Testis (tissue), 2 donors: ENCODE measurements around the gene YJEFN3.

Source experiments
- POLR2A ChIP-seq: fragments of 450-650 bp; IDR thresholded peaks from one replicate; pipeline ENCODE4 v1.6.1; 2017; ENCODE audit warnings: antibody characterized with exemption, mild to moderate bottlenecking, moderate library complexity
- TF ChIP-seq, protein P1 (sequence below), 3 experiments: fragments of 450-650 bp in 2 of 3; fragments of 200-600 bp in 1 of 3; sonication (generic) in 1 of 3; IDR thresholded peaks; one replicate each; pipeline ENCODE4 v1.5.1; 2016 to 2019; ENCODE audit warnings: antibody characterized with exemption in 3 of 3, mild to moderate bottlenecking in 2 of 3, moderate library complexity in 1 of 3

DNA sequence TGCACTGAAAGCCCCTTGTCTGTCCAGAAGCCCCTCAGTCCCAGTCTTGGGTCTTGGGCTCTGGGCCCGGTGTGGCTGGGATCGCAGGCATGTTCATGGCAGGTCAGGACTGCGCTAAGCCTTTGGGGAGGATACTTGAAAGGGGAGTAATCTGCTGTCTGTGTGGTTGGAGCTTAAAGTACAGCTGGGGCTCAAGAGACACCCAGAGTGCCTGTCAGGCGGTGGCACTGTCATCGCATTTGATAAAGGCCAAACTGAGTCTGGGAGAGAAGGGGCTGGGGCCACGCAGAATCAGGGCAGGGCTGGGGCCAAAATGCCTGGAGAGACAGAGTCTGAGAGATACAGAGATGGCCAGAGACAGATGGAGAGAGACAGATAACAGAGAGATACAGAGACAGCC, 5.1 kb downstream of the YJEFN3 start:
- TF ChIP-seq, protein P1, sequence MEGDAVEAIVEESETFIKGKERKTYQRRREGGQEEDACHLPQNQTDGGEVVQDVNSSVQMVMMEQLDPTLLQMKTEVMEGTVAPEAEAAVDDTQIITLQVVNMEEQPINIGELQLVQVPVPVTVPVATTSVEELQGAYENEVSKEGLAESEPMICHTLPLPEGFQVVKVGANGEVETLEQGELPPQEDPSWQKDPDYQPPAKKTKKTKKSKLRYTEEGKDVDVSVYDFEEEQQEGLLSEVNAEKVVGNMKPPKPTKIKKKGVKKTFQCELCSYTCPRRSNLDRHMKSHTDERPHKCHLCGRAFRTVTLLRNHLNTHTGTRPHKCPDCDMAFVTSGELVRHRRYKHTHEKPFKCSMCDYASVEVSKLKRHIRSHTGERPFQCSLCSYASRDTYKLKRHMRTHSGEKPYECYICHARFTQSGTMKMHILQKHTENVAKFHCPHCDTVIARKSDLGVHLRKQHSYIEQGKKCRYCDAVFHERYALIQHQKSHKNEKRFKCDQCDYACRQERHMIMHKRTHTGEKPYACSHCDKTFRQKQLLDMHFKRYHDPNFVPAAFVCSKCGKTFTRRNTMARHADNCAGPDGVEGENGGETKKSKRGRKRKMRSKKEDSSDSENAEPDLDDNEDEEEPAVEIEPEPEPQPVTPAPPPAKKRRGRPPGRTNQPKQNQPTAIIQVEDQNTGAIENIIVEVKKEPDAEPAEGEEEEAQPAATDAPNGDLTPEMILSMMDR (IDR thresholded peaks at IDR 0.05), result no peak
- TF ChIP-seq POLR2A, result no peak
